GM12878 (cell line): Measurements from ENCODE around the gene PAQR8. TPM values are rescaled to one million over a fixed set of nuclear protein-coding genes. Genes with fewer than 3 reads are reported as not detected.
A peak's percentile ranks its signal among the peaks of the same experiment; 100 is the strongest.

ENCODE experiments used
- ATAC-seq: fragments of 200-7000 bp; cut with Tn5 transposase; 3 replicates; pipeline ENCODE4 v1.9.1; 2020; ENCODE audit warnings: mild to moderate bottlenecking, moderate library complexity
- BruUV-seq: library from RNA; stranded (reverse); fragments of 400-500 nt; replicated peaks from 2 replicates; lab custom pipeline; 2021; lab: Mats Ljungman, UMichigan
- CTCF ChIA-PET: fragments of 300-600 bp; sonication (Branson Sonifier 250); formaldehyde crosslinking; extraction: SDS; loops from one replicate; lab custom pipeline; 2021; ENCODE audit warnings: inconsistent platforms; lab: Yijun Ruan, JAX
- POLR2A ChIA-PET: fragments of 350-600 bp; formaldehyde crosslinking; extraction: SDS; loops from one replicate; lab custom pipeline; 2021; ENCODE audit warnings: inconsistent platforms; lab: Charles Lee
- RAD21 ChIA-PET: fragments of 300-600 bp; sonication (Branson Sonifier 250); formaldehyde crosslinking; loops from one replicate; lab custom pipeline; 2023; ENCODE audit warnings: antibody characterized with exemption; ENCODE audit not compliant: unreplicated experiment; lab: Charles Lee
- SMC1A ChIA-PET: fragments of 300-600 bp; sonication (Branson Sonifier 250); formaldehyde crosslinking; loops from one replicate; lab custom pipeline; 2023; ENCODE audit not compliant: unreplicated experiment, uncharacterized antibody; lab: Charles Lee
- DNase-seq: peaks from one replicate; pipeline ENCODE4 v3.0.0-alpha.2; 2011; ENCODE audit warnings: low read depth, low spot score
- FAIRE-seq: peaks from 3 replicates; lab custom pipeline; 2011; peaks lifted over from hg19 to GRCh38; lab: Jason Lieb, UNC
- H2AFZ ChIP-seq: 2 replicates; pipeline ENCODE4 v1.6.0; 2011; ENCODE audit warnings: low read depth, low read length, control low read depth; ENCODE audit not compliant: control insufficient read depth
- H3K27ac ChIP-seq: 2 replicates; pipeline ENCODE4 v1.5.1; 2011; ENCODE audit warnings: control low read depth; ENCODE audit not compliant: control insufficient read depth, insufficient read depth
- H3K27me3 ChIP-seq, 2 experiments: replicated peaks in 1 of 2; 2 replicates each; pipeline versions ENCODE4 v1.6.0 to v1.6.1; 2011; ENCODE audit warnings: low read length in 1 of 2; ENCODE audit not compliant: control insufficient read depth in 2 of 2, insufficient read depth in 2 of 2
- H3K36me3 ChIP-seq, 2 experiments: 2 replicates each; pipeline ENCODE4 v1.5.1; 2011; ENCODE audit warnings: low read length in 1 of 2; ENCODE audit not compliant: control insufficient read depth in 2 of 2, insufficient read depth in 2 of 2
- H3K4me1 ChIP-seq: 2 replicates; pipeline ENCODE4 v1.6.1; 2011; ENCODE audit warnings: mild to moderate bottlenecking, low read length, moderate library complexity, mixed read lengths; ENCODE audit not compliant: control insufficient read depth, insufficient read depth
- H3K4me2 ChIP-seq: 2 replicates; pipeline ENCODE4 v1.6.0; 2011; ENCODE audit warnings: control low read depth; ENCODE audit not compliant: control insufficient read depth, insufficient read depth
- H3K4me3 ChIP-seq: fragments of 200-600 bp; sonication (generic); 2 replicates; pipeline ENCODE4 v1.5.1; 2016
- H3K79me2 ChIP-seq: 2 replicates; pipeline ENCODE4 v1.6.0; 2011; ENCODE audit warnings: low read length; ENCODE audit not compliant: control insufficient read depth, insufficient read depth
- H3K9ac ChIP-seq: 2 replicates; pipeline ENCODE4 v1.8.0; 2011; ENCODE audit warnings: low read length, control low read depth, mixed read lengths; ENCODE audit not compliant: control insufficient read depth, insufficient read depth
- H3K9me3 ChIP-seq: replicated peaks from 3 replicates; pipeline ENCODE4 v1.5.1; 2011; ENCODE audit warnings: mild to moderate bottlenecking, low read length; ENCODE audit not compliant: control insufficient read depth, insufficient read depth
- H4K20me1 ChIP-seq: 2 replicates; pipeline ENCODE4 v1.6.0; 2011; ENCODE audit not compliant: control insufficient read depth, insufficient read depth
- CUX1 ChIP-seq: IDR thresholded peaks from 2 replicates; pipeline ENCODE4 v1.6.1; 2012; ENCODE audit warnings: improper control_type of control experiment, low read depth, low read length; ENCODE audit not compliant: insufficient replicate concordance
- KLF5 ChIP-seq: fragments of 450-650 bp; IDR thresholded peaks from 2 replicates; pipeline ENCODE4 v1.6.1; 2014; ENCODE audit warnings: mild to moderate bottlenecking; ENCODE audit not compliant: partially characterized antibody
- NFIC ChIP-seq: IDR thresholded peaks from 2 replicates; pipeline ENCODE4 v1.6.1; 2012; ENCODE audit warnings: low read depth, mild to moderate bottlenecking, inconsistent platforms, low read length, moderate library complexity
- RFX5 ChIP-seq: IDR thresholded peaks from 2 replicates; pipeline ENCODE4 v1.6.1; 2011; ENCODE audit warnings: low read depth, low read length, improper control_type of control experiment
- SIX5 ChIP-seq: IDR thresholded peaks from 2 replicates; pipeline ENCODE4 v1.6.1; 2011; ENCODE audit warnings: mild to moderate bottlenecking, low read depth, low read length, moderate library complexity; ENCODE audit not compliant: severe bottlenecking
- USF1 ChIP-seq: IDR thresholded peaks from 2 replicates; pipeline ENCODE4 v1.6.1; 2011; ENCODE audit warnings: borderline replicate concordance, low read depth, mild to moderate bottlenecking, moderate library complexity, mixed read lengths, low read length; ENCODE audit not compliant: insufficient read depth; ENCODE audit errors: extremely low read length
- WGBS: methylation state at CpG from one replicate; pipeline ENCODE4 v1.1.6; 2016; ENCODE audit warnings: low lambda C conversion rate; ENCODE audit not compliant: insufficient replicate concordance, insufficient coverage; ENCODE audit errors: missing lambda C conversion rate; 5-methylcytosine and 5-hydroxymethylcytosine counted together
- in situ Hi-C: fragments of 300-500 bp; cut with MboI; formaldehyde crosslinking; loops from 9 replicates; pipeline ENCODE4 v1.14.3; 2018; ENCODE audit warnings: mixed read lengths
- intact Hi-C: fragments of 100-400 bp; cut with micrococcal nuclease; formaldehyde crosslinking; loops from one replicate; pipeline ENCODE4 v1.14.2; 2022; ENCODE audit not compliant: unreplicated experiment
- polyA plus RNA-seq, 11 experiments: library from polyadenylated mRNA; depleted of rRNA in 4 of 11; unstranded in 6 of 11; stranded (reverse) in 5 of 11; fragments of >200 nt; fragmentation: Nextera tagmentation in 4 of 11; fragmentation: Illumina TruSeq in 1 of 11; extraction: Ambion mirVana in 4 of 11; extraction: Trizol in 1 of 11; gene quantifications; 1 replicate in 1 of 11; 2 replicates in 10 of 11; pipeline versions ENCODE4 v1.2.1 to v1.2.3, GENCODE V29; 2011 to 2016; ENCODE audit warnings: inconsistent platforms in 2 of 11, missing spikeins in 2 of 11, low read depth in 1 of 11
- total RNA-seq, 4 experiments: library from RNA; depleted of rRNA in 3 of 4; stranded (reverse); fragments of >200 nt in 3 of 4; fragmentation: Illumina TruSeq in 1 of 4; extraction: Trizol in 1 of 4; gene quantifications; 2 replicates each; pipeline versions ENCODE4 v1.2.1 to v1.2.3, GENCODE V29; 2013 to 2021

Gene PAQR8
- total and polyA plus RNA-seq, 10 of the 15 experiments (the other 5 are each of a cell fraction or from before 2014, with no cell fraction given), result 3.9 to 22.4 (median 14.6) TPM

- TF ChIP-seq CUX1 (no peak), KLF5 (no peak), NFIC (no peak), SIX5 (no peak)
These were observed 26.4 kb upstream of the PAQR8 start (continued) for GRCh38 chr6:52335576-52335975.

GRCh38 chr6:52336919-52337561, 24.9 kb upstream of the PAQR8 start:
- Histone ChIP-seq H3K4me1 (peaks cover 19% of the 10 kb centered on the region), H3K27me3 (no peaks in the 10 kb centered on the region), H3K4me3 (no peak overlapping the region), H3K36me3 (no peaks in the 10 kb centered on the region), H3K79me2 (no peaks in the 10 kb centered on the region), H3K4me2 (0 out of 2 replicates have a peak overlapping the region, but pooled peaks have one; percentile 54), H2AFZ (peak overlapping the region; percentile 58; the same call in 1 of the 2 replicates), H3K9me3 (no peaks in the 10 kb centered on the region), H4K20me1 (no peaks in the 10 kb centered on the region), H3K27ac (no peak overlapping the region), H3K9ac (no peak overlapping the region)
- in situ Hi-C loops (no loop called here), intact Hi-C loops (no loop called here)
- no peak for DNase-seq
- FAIRE-seq, result no peak
- TF ChIP-seq RFX5 (no peak), USF1 (peak; percentile 28)
- WGBS, result over 99% methylated on average over 6 of the region's 6 CpGs
- CTCF ChIA-PET, result interaction anchor here (0.8 to 1.7 kb wide), 6 partner anchors 8 to 51 kb away, joined by 3 to 7 read pairs (median 4); no protein-coding TSS in a partner anchor
- RAD21 ChIA-PET, result interaction anchor here (0.8 to 1.3 kb wide), 3 partner anchors 21 to 61 kb away, joined by 3 read pairs; no protein-coding TSS in a partner anchor
- BruUV-seq, result no TSS peak
- POLR2A ChIA-PET, result interaction anchor here (1.0 to 1.8 kb wide), 6 partner anchors 13 to 175 kb away, joined by 3 to 6 read pairs (median 3); partner anchors contain the start of gene PAQR8
- SMC1A ChIA-PET, result interaction anchor here (0.9 to 2.2 kb wide), 22 partner anchors 9 to 287 kb away, joined by 3 to 9 read pairs (median 4); no protein-coding TSS in a partner anchor
- ATAC-seq, result no peak
